C4-2B (cell line): ENCODE results near the gene MTA1.

Source experiments
- ZFX ChIP-seq: fragments of 450-650 bp; IDR thresholded peaks from 2 replicates; pipeline ENCODE4 v1.6.1; 2017
- TF ChIP-seq, protein P1 (sequence below): fragments of 450-650 bp; conservative IDR thresholded peaks from 2 replicates; pipeline ENCODE4 v1.5.1; 2017; ENCODE audit warnings: mild to moderate bottlenecking

DNA sequence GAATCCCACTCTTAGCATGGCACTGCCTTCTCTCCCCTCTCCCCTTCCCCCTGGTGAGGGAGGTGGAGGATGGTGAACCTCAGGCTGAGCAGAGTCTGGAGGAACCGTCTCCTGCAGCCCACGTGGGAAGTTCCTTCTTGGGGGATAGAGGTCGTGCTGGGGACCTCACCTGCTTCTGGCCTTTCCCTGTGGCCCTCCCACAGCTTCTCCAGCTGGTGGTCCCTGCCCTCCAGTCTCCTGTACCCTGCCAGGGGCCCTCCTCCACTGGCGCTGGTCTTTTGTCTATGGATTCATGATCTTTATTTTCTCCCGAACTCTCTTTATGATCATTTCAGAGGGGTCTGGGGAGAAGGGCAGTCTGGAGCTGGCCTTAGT lies 9.0 kb upstream of the MTA1 start:
- TF ChIP-seq, protein P1, sequence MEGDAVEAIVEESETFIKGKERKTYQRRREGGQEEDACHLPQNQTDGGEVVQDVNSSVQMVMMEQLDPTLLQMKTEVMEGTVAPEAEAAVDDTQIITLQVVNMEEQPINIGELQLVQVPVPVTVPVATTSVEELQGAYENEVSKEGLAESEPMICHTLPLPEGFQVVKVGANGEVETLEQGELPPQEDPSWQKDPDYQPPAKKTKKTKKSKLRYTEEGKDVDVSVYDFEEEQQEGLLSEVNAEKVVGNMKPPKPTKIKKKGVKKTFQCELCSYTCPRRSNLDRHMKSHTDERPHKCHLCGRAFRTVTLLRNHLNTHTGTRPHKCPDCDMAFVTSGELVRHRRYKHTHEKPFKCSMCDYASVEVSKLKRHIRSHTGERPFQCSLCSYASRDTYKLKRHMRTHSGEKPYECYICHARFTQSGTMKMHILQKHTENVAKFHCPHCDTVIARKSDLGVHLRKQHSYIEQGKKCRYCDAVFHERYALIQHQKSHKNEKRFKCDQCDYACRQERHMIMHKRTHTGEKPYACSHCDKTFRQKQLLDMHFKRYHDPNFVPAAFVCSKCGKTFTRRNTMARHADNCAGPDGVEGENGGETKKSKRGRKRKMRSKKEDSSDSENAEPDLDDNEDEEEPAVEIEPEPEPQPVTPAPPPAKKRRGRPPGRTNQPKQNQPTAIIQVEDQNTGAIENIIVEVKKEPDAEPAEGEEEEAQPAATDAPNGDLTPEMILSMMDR = no peak
- TF ChIP-seq ZFX = no peak
